ENCODE results near the gene GABRG3.
A peak's percentile ranks its signal among the peaks of the same experiment; 100 is the strongest.

The GABRG3 gene

DNA sequence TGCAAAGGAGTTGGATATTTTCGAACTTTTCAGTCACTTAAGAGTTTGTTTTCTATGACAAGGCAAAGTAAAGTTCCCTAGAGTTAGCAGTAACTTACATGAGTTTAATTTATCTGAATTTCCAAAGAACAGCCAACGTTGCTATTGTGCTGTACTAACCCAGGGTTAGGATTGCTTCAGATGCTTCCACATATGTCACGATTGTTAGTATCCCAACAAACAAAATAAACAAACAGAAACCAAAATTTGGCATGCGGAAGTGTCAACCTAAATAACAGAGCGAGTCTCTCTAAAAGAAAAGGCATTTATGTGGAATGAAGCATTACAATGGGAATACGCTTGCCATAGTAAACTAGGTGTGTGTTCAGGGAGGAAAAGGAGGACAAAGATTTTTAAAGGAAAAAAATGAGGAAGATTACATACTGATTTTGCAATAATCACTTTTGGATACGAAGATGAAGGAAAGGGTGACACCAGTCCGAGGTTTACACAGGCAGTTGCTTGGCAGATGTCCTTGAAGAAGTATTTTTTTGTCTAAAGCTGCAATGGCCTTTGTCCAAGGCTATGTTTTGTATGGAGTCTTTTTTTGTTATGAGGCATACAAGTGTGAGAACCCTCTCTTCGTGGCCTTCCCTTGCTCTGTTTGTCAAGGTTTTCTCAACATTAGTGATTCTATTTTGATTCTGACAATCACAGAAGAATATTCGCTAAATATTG is 267.9 kb downstream of the GABRG3 start:
- no peaks in the 10 kb centered on the region for H3K27me3 Mint-ChIP-seq
- peaks cover 6% of the 10 kb centered on the region for H3K9me3 Mint-ChIP-seq
- H3K36me3 Mint-ChIP-seq: no peaks in the 10 kb centered on the region

GRCh38 chr15:27241943-27242342 is 271.0 kb downstream of the GABRG3 start:
- H3K27me3 Mint-ChIP-seq: no peaks in the 10 kb centered on the region
- no peak overlapping the region for H3K27ac Mint-ChIP-seq
- peaks cover 4% of the 10 kb centered on the region for H3K9me3 Mint-ChIP-seq
- no peak overlapping the region for H3K4me3 Mint-ChIP-seq
- no peaks in the 10 kb centered on the region for H3K4me1 Mint-ChIP-seq
- H3K36me3 Mint-ChIP-seq: no peaks in the 10 kb centered on the region
- ATAC-seq: no peak

More for the DNA sequence above, 267.9 kb downstream of the GABRG3 start:
- Mint-ChIP-seq H3K4me3 (no peak overlapping the region), H3K27ac (no peak overlapping the region), H3K4me1 (no peaks in the 10 kb centered on the region)
- ATAC-seq: no peak

DNA sequence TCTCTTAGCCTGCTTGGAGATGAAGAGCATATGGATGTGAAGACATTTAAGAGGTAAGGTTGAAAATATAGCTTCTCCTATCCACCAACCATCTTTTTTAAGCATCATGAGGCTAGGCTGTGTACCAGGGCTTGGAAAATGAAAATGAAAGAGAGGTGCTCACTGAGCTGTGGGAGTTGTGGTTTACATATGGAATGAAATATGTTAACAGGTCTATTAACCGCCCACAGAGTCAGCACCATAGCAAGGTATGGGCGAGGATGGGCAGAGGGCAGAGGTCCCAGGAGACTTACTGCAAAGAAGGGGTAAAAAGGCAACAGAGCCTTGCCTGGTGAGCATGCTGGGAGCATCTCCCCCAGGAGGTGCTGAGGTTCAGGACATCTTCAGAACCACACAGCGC is 273.1 kb downstream of the GABRG3 start:
- H3K27me3 Mint-ChIP-seq: no peaks in the 10 kb centered on the region
- H3K4me3 Mint-ChIP-seq: no peak overlapping the region
- peaks cover 7% of the 10 kb centered on the region for H3K9me3 Mint-ChIP-seq
- H3K4me1 Mint-ChIP-seq: no peaks in the 10 kb centered on the region
- no peaks in the 10 kb centered on the region for H3K36me3 Mint-ChIP-seq
- H3K27ac Mint-ChIP-seq: no peak overlapping the region
- ATAC-seq: peak; percentile 31

GRCh38 chr15:27248251-27248650 is 277.3 kb downstream of the GABRG3 start:
- Mint-ChIP-seq H3K27me3 (no peaks in the 10 kb centered on the region), H3K9me3 (peaks cover 5% of the 10 kb centered on the region), H3K4me1 (no peaks in the 10 kb centered on the region), H3K36me3 (no peaks in the 10 kb centered on the region), H3K4me3 (no peak overlapping the region), H3K27ac (no peak overlapping the region)
- no peak for ATAC-seq

- no peak for ATAC-seq
- H3K4me3 Mint-ChIP-seq: no peak overlapping the region
- no peaks in the 10 kb centered on the region for H3K27me3 Mint-ChIP-seq
- no peaks in the 10 kb centered on the region for H3K4me1 Mint-ChIP-seq
- H3K27ac Mint-ChIP-seq: no peak overlapping the region
- H3K9me3 Mint-ChIP-seq: peaks cover 4% of the 10 kb centered on the region
- H3K36me3 Mint-ChIP-seq: no peaks in the 10 kb centered on the region
Observed at GRCh38 chr15:27249046-27249759, 278.2 kb downstream of the GABRG3 start.

GRCh38 chr15:27249760-27250109 is 278.8 kb downstream of the GABRG3 start:
- H3K27me3 Mint-ChIP-seq: no peaks in the 10 kb centered on the region
- no peak overlapping the region for H3K27ac Mint-ChIP-seq
- ATAC-seq: no peak
- peaks cover 4% of the 10 kb centered on the region for H3K9me3 Mint-ChIP-seq
- no peaks in the 10 kb centered on the region for H3K36me3 Mint-ChIP-seq
- no peak overlapping the region for H3K4me3 Mint-ChIP-seq
- H3K4me1 Mint-ChIP-seq: no peaks in the 10 kb centered on the region

DNA sequence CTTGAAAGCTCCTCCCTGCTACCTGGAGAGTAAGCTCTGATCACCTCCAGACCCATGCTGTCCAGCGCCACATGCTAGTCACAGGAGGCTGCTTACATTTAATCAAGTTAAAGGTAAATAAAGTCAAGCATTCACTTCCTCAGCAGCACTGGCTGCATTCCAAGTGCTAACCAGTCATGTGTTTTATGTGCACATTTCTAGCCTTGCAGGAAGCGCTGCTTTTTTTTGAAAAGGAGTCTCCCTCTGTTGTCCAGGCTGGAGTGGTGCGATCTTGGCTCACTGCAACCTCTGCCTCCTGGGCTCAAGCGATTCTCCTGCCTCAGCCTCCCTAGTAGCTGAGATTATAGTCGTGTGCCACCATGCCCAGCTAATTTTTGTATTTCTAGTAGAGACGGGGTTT is 279.2 kb downstream of the GABRG3 start:
- Mint-ChIP-seq H3K27me3 (no peaks in the 10 kb centered on the region), H3K9me3 (peaks cover 4% of the 10 kb centered on the region), H3K36me3 (no peaks in the 10 kb centered on the region), H3K27ac (no peak overlapping the region), H3K4me3 (no peak overlapping the region), H3K4me1 (no peaks in the 10 kb centered on the region)
- no peak for ATAC-seq

GRCh38 chr15:27254055-27254454 is 283.1 kb downstream of the GABRG3 start:
- H3K36me3 Mint-ChIP-seq: no peaks in the 10 kb centered on the region

DNA sequence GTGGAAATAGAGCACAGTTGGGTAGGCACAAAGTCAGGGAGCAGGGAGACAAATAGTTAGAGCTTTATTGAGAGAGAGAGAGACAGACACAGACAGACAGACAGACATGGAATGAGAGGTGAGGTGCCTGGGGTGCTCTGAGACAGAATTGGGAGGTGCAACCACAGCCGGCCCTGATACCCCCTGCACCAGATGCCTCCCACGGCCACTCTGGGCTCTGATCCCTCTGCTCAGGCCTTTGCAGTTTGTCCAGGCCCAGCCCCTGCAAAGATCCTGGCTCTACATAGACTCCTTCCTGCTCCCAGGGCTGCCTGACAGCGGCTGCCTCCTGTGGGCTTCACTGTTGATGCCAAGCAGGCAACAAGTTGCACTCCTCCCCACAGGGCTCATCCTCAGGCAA is 283.8 kb downstream of the GABRG3 start:
- no peak for ATAC-seq
- H3K36me3 Mint-ChIP-seq: no peaks in the 10 kb centered on the region
- H3K4me1 Mint-ChIP-seq: no peaks in the 10 kb centered on the region
- no peak overlapping the region for H3K4me3 Mint-ChIP-seq
- H3K27ac Mint-ChIP-seq: no peak overlapping the region
- H3K9me3 Mint-ChIP-seq: no peaks in the 10 kb centered on the region
- no peaks in the 10 kb centered on the region for H3K27me3 Mint-ChIP-seq

More at GRCh38 chr15:27254055-27254454, 283.1 kb downstream of the GABRG3 start:
- H3K4me1 Mint-ChIP-seq: no peaks in the 10 kb centered on the region
- no peaks in the 10 kb centered on the region for H3K27me3 Mint-ChIP-seq
- no peak overlapping the region for H3K4me3 Mint-ChIP-seq
- H3K27ac Mint-ChIP-seq: no peak overlapping the region
- no peaks in the 10 kb centered on the region for H3K9me3 Mint-ChIP-seq
- no peak for ATAC-seq

GRCh38 chr15:27256446-27256845 is 285.5 kb downstream of the GABRG3 start:
- no peaks in the 10 kb centered on the region for H3K9me3 Mint-ChIP-seq
- H3K27me3 Mint-ChIP-seq: no peaks in the 10 kb centered on the region
- no peak overlapping the region for H3K4me3 Mint-ChIP-seq
- H3K36me3 Mint-ChIP-seq: no peaks in the 10 kb centered on the region
- no peaks in the 10 kb centered on the region for H3K4me1 Mint-ChIP-seq
- H3K27ac Mint-ChIP-seq: no peak overlapping the region
- ATAC-seq: no peak

GRCh38 chr15:27258287-27258686 is 287.3 kb downstream of the GABRG3 start:
- no peaks in the 10 kb centered on the region for H3K36me3 Mint-ChIP-seq
- H3K9me3 Mint-ChIP-seq: no peaks in the 10 kb centered on the region
- H3K27me3 Mint-ChIP-seq: no peaks in the 10 kb centered on the region
- no peaks in the 10 kb centered on the region for H3K4me1 Mint-ChIP-seq
- H3K4me3 Mint-ChIP-seq: no peak overlapping the region
- no peak overlapping the region for H3K27ac Mint-ChIP-seq
- no peak for ATAC-seq

DNA sequence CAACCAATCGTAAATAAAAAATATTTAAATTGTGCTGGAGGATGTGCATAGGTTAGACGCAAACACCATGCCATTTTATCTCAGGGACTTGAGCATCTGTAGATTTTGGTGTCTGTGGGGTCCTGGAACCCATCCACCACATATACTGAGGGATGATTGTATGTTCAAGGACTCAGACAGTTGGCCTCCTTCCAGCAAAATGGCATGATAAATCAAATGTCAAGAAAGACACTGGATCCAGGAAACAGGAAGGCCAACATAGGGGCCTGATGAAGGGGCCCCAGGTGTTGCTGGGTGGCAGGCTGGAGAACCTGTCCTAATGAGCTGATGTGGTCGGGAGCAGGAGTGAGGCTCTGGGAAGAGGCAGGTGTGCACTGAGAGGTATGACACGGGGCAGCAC is 289.5 kb downstream of the GABRG3 start:
- Mint-ChIP-seq H3K27ac (no peak overlapping the region), H3K36me3 (no peaks in the 10 kb centered on the region), H3K4me1 (no peaks in the 10 kb centered on the region), H3K4me3 (no peak overlapping the region), H3K9me3 (peaks cover 9% of the 10 kb centered on the region), H3K27me3 (no peaks in the 10 kb centered on the region)
- no peak for ATAC-seq

GRCh38 chr15:27268923-27269322 is 297.9 kb downstream of the GABRG3 start:
- Mint-ChIP-seq H3K27me3 (no peaks in the 10 kb centered on the region), H3K4me1 (no peaks in the 10 kb centered on the region), H3K4me3 (no peak overlapping the region), H3K27ac (no peak overlapping the region), H3K36me3 (no peaks in the 10 kb centered on the region), H3K9me3 (peaks cover 25% of the 10 kb centered on the region)
- ATAC-seq: no peak

DNA sequence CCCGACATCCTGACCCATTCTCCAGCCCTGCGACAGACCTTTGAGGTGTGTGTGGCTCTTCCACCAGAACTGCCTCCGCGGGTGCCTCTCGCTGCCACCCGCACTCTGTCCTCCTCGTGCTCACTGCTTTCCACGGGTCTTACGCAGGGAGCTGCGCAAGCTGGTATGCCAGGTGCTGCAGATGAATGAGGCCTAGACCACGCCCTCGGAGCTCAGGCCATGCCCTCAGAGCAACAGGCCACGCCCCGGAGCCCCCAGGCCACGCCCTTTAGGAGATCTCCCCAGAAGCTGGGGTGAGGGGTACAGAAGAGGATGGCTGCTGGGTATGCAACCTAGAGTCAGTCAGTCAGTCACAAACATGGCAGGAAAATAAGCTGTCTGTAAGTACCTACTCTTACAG is 300.3 kb downstream of the GABRG3 start:
- no peak for ATAC-seq
- Mint-ChIP-seq H3K9me3 (peaks cover 17% of the 10 kb centered on the region), H3K27me3 (no peaks in the 10 kb centered on the region), H3K36me3 (no peaks in the 10 kb centered on the region), H3K4me3 (no peak overlapping the region), H3K4me1 (no peaks in the 10 kb centered on the region), H3K27ac (no peak overlapping the region)

GRCh38 chr15:27272427-27272826 is 301.4 kb downstream of the GABRG3 start:
- Mint-ChIP-seq H3K4me1 (no peaks in the 10 kb centered on the region), H3K4me3 (no peak overlapping the region), H3K27me3 (no peaks in the 10 kb centered on the region), H3K36me3 (no peaks in the 10 kb centered on the region), H3K27ac (no peak overlapping the region), H3K9me3 (peaks cover 15% of the 10 kb centered on the region)
- ATAC-seq: no peak

- Mint-ChIP-seq H3K4me1 (no peaks in the 10 kb centered on the region), H3K27me3 (no peaks in the 10 kb centered on the region), H3K36me3 (no peaks in the 10 kb centered on the region), H3K4me3 (no peak overlapping the region), H3K9me3 (peaks cover 14% of the 10 kb centered on the region), H3K27ac (no peak overlapping the region)
- no peak for ATAC-seq
Observed at GRCh38 chr15:27273506-27273905, 302.5 kb downstream of the GABRG3 start.
